Gastroesophageal sphincter (tissue), 4 donors: ENCODE data around the gene SSH3. TPM values are rescaled to one million over a fixed set of nuclear protein-coding genes. Genes with fewer than 3 reads are reported as not detected.

Source experiments
- ATAC-seq: fragments of 150-250 bp; one replicate; pipeline ENCODE4 v1.9.1; 2016; ENCODE audit warnings: mild to moderate bottlenecking, moderate library complexity
- H3K27ac ChIP-seq, 4 donors: fragments of 200-600 bp; sonication (generic) in 3 of 4; 1 replicate in 3 of 4; 2 replicates in 1 of 4; pipeline ENCODE4 v1.5.1; 2016 to 2019
- H3K27me3 ChIP-seq: fragments of 200-600 bp; sonication (generic); one replicate; pipeline ENCODE4 v1.5.1; 2019
- H3K36me3 ChIP-seq, 2 donors: fragments of 200-600 bp; sonication (generic); one replicate each; pipeline ENCODE4 v1.5.1; 2019; ENCODE audit warnings: control low read depth in 1 of 2
- H3K4me1 ChIP-seq, 3 donors: fragments of 200-600 bp; sonication (generic); 1 replicate in 2 of 3; 2 replicates in 1 of 3; pipeline ENCODE4 v1.5.1; 2016 to 2019; ENCODE audit warnings: control low read depth in 2 of 3
- H3K4me3 ChIP-seq, 2 donors: fragments of 200-600 bp; sonication (generic); one replicate each; pipeline ENCODE4 v1.5.1; 2019; ENCODE audit warnings: mild to moderate bottlenecking in 1 of 2, moderate library complexity in 1 of 2
- H3K9me3 ChIP-seq, 3 donors: fragments of 200-600 bp; sonication (generic); one replicate each; pipeline ENCODE4 v1.5.1; 2017 to 2019; ENCODE audit warnings: control low read depth in 2 of 3
- EP300 ChIP-seq: sonication (generic); formaldehyde crosslinking; IDR thresholded peaks from one replicate; pipeline ENCODE4 v1.6.1; 2017; ENCODE audit warnings: antibody characterized with exemption, mild to moderate bottlenecking
- POLR2A ChIP-seq, 2 donors: fragments of 450-650 bp; IDR thresholded peaks; one replicate each; pipeline ENCODE4 v1.6.1; 2017; ENCODE audit warnings: antibody characterized with exemption in 2 of 2, mild to moderate bottlenecking in 2 of 2, moderate library complexity in 1 of 2
- POLR2AphosphoS5 ChIP-seq: sonication (generic); formaldehyde crosslinking; IDR thresholded peaks from one replicate; pipeline ENCODE4 v1.6.1; 2017; ENCODE audit warnings: antibody characterized with exemption
- WGBS, 2 donors: methylation state at CpG; one replicate each; pipeline ENCODE4 v1.1.5; 2018; ENCODE audit warnings: low coverage in 1 of 2; 5-methylcytosine and 5-hydroxymethylcytosine counted together
- total RNA-seq, 4 donors: library from RNA; depleted of rRNA; stranded (reverse); fragments of >200 nt; gene quantifications; one replicate each; pipeline ENCODE4 v1.1.0, GENCODE V29; 2016
- TF ChIP-seq, protein P1 (sequence below), 4 experiments: fragments of 200-600 bp in 2 of 4; fragments of 450-650 bp in 2 of 4; sonication (generic) in 1 of 4; IDR thresholded peaks; one replicate each; pipeline ENCODE4 v1.5.1; 2017 to 2019; ENCODE audit warnings: antibody characterized with exemption in 4 of 4, mild to moderate bottlenecking in 2 of 4, moderate library complexity in 2 of 4

Gene SSH3
- total RNA-seq, 4 donors from 2014 or later, result 33.9 to 58.4 (median 41.9) TPM

GRCh38 chr11:67279589-67280340, 23.6 kb upstream of the SSH3 start:
- ATAC-seq, result no peak
- H3K36me3 ChIP-seq, result peaks cover 0 to 62% of the 10 kb centered on the region in 2 donors
- H3K4me1 ChIP-seq, result peaks cover 0 to 78% (median 37%) of the 10 kb centered on the region in 3 donors
- H3K9me3 ChIP-seq, result no peaks in the 10 kb centered on the region
- peak overlapping the region in 3 of 4 donors; percentile 5 to 92 (median 45) for H3K27ac ChIP-seq
- H3K27me3 ChIP-seq, result no peaks in the 10 kb centered on the region
- TF ChIP-seq, protein P1, sequence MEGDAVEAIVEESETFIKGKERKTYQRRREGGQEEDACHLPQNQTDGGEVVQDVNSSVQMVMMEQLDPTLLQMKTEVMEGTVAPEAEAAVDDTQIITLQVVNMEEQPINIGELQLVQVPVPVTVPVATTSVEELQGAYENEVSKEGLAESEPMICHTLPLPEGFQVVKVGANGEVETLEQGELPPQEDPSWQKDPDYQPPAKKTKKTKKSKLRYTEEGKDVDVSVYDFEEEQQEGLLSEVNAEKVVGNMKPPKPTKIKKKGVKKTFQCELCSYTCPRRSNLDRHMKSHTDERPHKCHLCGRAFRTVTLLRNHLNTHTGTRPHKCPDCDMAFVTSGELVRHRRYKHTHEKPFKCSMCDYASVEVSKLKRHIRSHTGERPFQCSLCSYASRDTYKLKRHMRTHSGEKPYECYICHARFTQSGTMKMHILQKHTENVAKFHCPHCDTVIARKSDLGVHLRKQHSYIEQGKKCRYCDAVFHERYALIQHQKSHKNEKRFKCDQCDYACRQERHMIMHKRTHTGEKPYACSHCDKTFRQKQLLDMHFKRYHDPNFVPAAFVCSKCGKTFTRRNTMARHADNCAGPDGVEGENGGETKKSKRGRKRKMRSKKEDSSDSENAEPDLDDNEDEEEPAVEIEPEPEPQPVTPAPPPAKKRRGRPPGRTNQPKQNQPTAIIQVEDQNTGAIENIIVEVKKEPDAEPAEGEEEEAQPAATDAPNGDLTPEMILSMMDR (IDR thresholded peaks at IDR 0.05), result no peak
- TF ChIP-seq POLR2AphosphoS5 (no peak), POLR2A (IDR thresholded peaks at IDR 0.05) (no peak), EP300 (no peak)
- 80% methylated on average over 1 of the region's 17 CpGs; no CpG with 5 or more reads in 1 of the 2 donors for WGBS, 2 donors
- H3K4me3 ChIP-seq, result no peak overlapping the region

GRCh38 chr11:67280341-67280787, 23.0 kb upstream of the SSH3 start:
- Histone ChIP-seq H3K27ac (peak overlapping the region in 3 of 4 donors; percentile 5 to 92 (median 45)), H3K4me1 (peaks cover 0 to 77% (median 31%) of the 10 kb centered on the region in 3 donors), H3K36me3 (peaks cover 0 to 68% of the 10 kb centered on the region in 2 donors), H3K9me3 (no peaks in the 10 kb centered on the region), H3K27me3 (no peaks in the 10 kb centered on the region), H3K4me3 (no peak overlapping the region)
- TF ChIP-seq, protein P1 (IDR thresholded peaks at IDR 0.05), result no peak
- TF ChIP-seq POLR2AphosphoS5 (no peak), EP300 (no peak), POLR2A (IDR thresholded peaks at IDR 0.05) (no peak)
- ATAC-seq, result no peak
- no CpG with 5 or more reads among the region's 13 CpGs for WGBS, 2 donors

DNA sequence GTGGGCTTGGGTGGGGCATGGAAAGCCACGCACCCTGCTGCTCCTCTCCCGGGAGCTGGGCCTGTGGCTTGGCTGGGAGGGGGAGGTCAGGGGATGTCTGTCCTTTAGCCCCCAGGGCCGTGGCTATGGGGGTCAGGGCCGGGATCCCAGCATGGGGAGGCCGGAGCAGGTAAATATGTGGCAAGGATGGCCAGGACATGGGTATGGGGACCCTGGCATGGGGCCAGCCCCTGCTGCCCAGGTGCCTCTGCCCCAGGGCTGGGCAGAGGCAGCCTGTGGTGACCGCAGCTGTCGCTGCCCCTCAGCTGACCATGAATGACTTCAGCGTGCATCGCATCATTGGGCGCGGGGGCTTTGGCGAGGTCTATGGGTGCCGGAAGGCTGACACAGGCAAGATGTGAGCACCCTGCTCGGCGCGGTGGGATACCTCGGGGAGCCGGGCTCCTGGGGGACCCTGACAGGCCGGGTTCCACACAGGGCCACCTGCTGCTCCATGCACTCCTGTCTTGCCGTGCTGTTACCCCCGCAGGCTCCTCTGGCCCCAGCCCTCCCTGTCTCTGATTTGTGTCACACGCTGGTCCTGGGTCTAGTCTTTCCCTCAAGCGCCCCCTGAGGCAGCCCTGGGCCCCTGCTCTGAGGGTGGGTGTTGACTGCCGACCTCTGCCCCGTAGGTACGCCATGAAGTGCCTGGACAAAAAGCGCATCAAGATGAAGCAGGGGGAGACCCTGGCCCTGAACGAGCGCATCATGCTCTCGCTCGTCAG, 22.4 kb upstream of the SSH3 start:
- peaks cover 0 to 77% (median 25%) of the 10 kb centered on the region in 3 donors for H3K4me1 ChIP-seq
- peak overlapping the region in 3 of 4 donors; percentile 5 to 92 (median 45) for H3K27ac ChIP-seq
- no peak for ATAC-seq
- H3K36me3 ChIP-seq, result peaks cover 0 to 74% of the 10 kb centered on the region in 2 donors
- no peak overlapping the region for H3K4me3 ChIP-seq
- 88% methylated on average over 12 of the region's 31 CpGs; no CpG with 5 or more reads in 1 of the 2 donors for WGBS, 2 donors
- H3K9me3 ChIP-seq, result no peaks in the 10 kb centered on the region
- no peaks in the 10 kb centered on the region for H3K27me3 ChIP-seq
- TF ChIP-seq POLR2A (IDR thresholded peaks at IDR 0.05) (no peak), POLR2AphosphoS5 (no peak), EP300 (no peak)
- TF ChIP-seq, protein P1 (IDR thresholded peaks at IDR 0.05), result no peak

- H3K27ac ChIP-seq, result peak overlapping the region in 2 of 4 donors; percentile 29 to 92
- peaks cover 0 to 77% (median 18%) of the 10 kb centered on the region in 3 donors for H3K4me1 ChIP-seq
- H3K36me3 ChIP-seq, result peaks cover 0 to 81% of the 10 kb centered on the region in 2 donors
- no peak for ATAC-seq
- H3K27me3 ChIP-seq, result no peaks in the 10 kb centered on the region
- H3K9me3 ChIP-seq, result no peaks in the 10 kb centered on the region
- WGBS, 2 donors, result 100% methylated on average over 4 of the region's 27 CpGs; no CpG with 5 or more reads in 1 of the 2 donors
- no peak overlapping the region for H3K4me3 ChIP-seq
- TF ChIP-seq POLR2A (IDR thresholded peaks at IDR 0.05), result no peak
- no peak for TF ChIP-seq POLR2AphosphoS5
- TF ChIP-seq, protein P1 (IDR thresholded peaks at IDR 0.05), result no peak
- no peak for TF ChIP-seq EP300
Measured at GRCh38 chr11:67281552-67282150, 21.7 kb upstream of the SSH3 start.
